Small intestine (tissue), 7 donors: ENCODE measurements around the gene TMTC3. TPM values are rescaled to one million over a fixed set of nuclear protein-coding genes. Genes with fewer than 3 reads are reported as not detected.
"Not testable (repeated sequence)": the region's sequence is repeated elsewhere in the genome, so short reads cannot be mapped to it uniquely, and the experiment has no call there.

ENCODE experiments used
- DNase-seq, 2 donors: peaks; one replicate each; pipeline versions ENCODE4 v3.0.0 to v3.0.0-alpha.2; 2013
- FAIRE-seq: peaks from 2 replicates; lab custom pipeline; 2012; peaks lifted over from hg19 to GRCh38; lab: Jason Lieb, UNC
- H3K27ac ChIP-seq, 3 donors: one replicate each; pipeline ENCODE4 v1.5.1; 2013; ENCODE audit warnings: low read length in 2 of 3, mild to moderate bottlenecking in 2 of 3, control low read depth in 1 of 3, inconsistent platforms in 1 of 3, low read depth in 1 of 3, moderate library complexity in 1 of 3
- H3K27me3 ChIP-seq, 3 donors: one replicate each; pipeline ENCODE4 v1.6.1; 2013; ENCODE audit warnings: low read length in 3 of 3, inconsistent platforms in 1 of 3; ENCODE audit not compliant: control insufficient read depth in 3 of 3, insufficient read depth in 3 of 3
- H3K36me3 ChIP-seq, 3 donors: one replicate each; pipeline ENCODE4 v1.6.1; 2013; ENCODE audit warnings: low read length in 3 of 3, inconsistent platforms in 1 of 3, low read depth in 1 of 3, mild to moderate bottlenecking in 1 of 3, moderate library complexity in 1 of 3; ENCODE audit not compliant: control insufficient read depth in 3 of 3, insufficient read depth in 2 of 3
- H3K4me1 ChIP-seq, 3 donors: one replicate each; pipeline ENCODE4 v1.6.1; 2013; ENCODE audit warnings: low read length in 2 of 3, inconsistent platforms in 1 of 3, low read depth in 1 of 3, mild to moderate bottlenecking in 1 of 3, moderate library complexity in 1 of 3; ENCODE audit not compliant: control insufficient read depth in 3 of 3, insufficient read depth in 2 of 3
- H3K4me3 ChIP-seq, 3 donors: one replicate each; pipeline ENCODE4 v1.5.1; 2013; ENCODE audit warnings: low read length in 3 of 3, control low read depth in 1 of 3, inconsistent platforms in 1 of 3, low read depth in 1 of 3, mild to moderate bottlenecking in 1 of 3, moderate library complexity in 1 of 3
- H3K9me3 ChIP-seq, 2 donors: one replicate each; pipeline ENCODE4 v1.6.1; 2013; ENCODE audit warnings: low read depth in 1 of 2, low read length in 1 of 2; ENCODE audit not compliant: control insufficient read depth in 2 of 2, insufficient read depth in 1 of 2
- WGBS, 3 donors: extraction: QIAGEN DNeasy Blood & Tissue Kit; methylation state at CpG; one replicate each; pipeline ENCODE4 v1.1.7; 2013; 5-methylcytosine and 5-hydroxymethylcytosine counted together
- polyA plus RNA-seq, 4 donors: library from polyadenylated mRNA; stranded (reverse) in 3 of 4; unstranded in 1 of 4; fragments of 200-250 nt in 3 of 4; fragments of 120-200 nt in 1 of 4; gene quantifications; one replicate each; pipeline versions ENCODE4 v1.2.1 to v1.2.3, GENCODE V29; 2013
- donor health status: healthy with polysubstance abuse.
- donor health status: control.
- donor health status: control.
- donor health status: Bipolar disorder and iron deficiency.
- donor health status: healthy.

The TMTC3 gene
- polyA plus RNA-seq, 4 donors, result 1.9 to 15.1 (median 3.3) TPM

- no peak for FAIRE-seq
- H3K27me3 ChIP-seq, result no peaks in the 10 kb centered on the region
- H3K4me1 ChIP-seq, result no peaks in the 10 kb centered on the region
- no peak overlapping the region for H3K4me3 ChIP-seq
- no peaks in the 10 kb centered on the region for H3K9me3 ChIP-seq
- H3K27ac ChIP-seq, result no peak overlapping the region
- WGBS, 3 donors, result 97 to 100% (median 97%) methylated on average over 3 of the region's 3 CpGs
- DNase-seq, result no peak
- H3K36me3 ChIP-seq, result peaks cover 0 to 4% (median 2%) of the 10 kb centered on the region in 3 donors
These were observed 15.0 kb upstream of the TMTC3 start for GRCh38 chr12:88127099-88127498.

- H3K9me3 ChIP-seq, result no peaks in the 10 kb centered on the region
- FAIRE-seq, result no peak
- H3K4me1 ChIP-seq, result no peaks in the 10 kb centered on the region
- WGBS, 3 donors, result 95 to 100% (median 97%) methylated on average over 3 of the region's 3 CpGs
- H3K27ac ChIP-seq, result no peak overlapping the region
- H3K27me3 ChIP-seq, result no peaks in the 10 kb centered on the region
- no peak overlapping the region for H3K4me3 ChIP-seq
- H3K36me3 ChIP-seq, result peaks cover 0 to 4% (median 2%) of the 10 kb centered on the region in 3 donors
- no peak for DNase-seq
These were observed 14.3 kb upstream of the TMTC3 start for GRCh38 chr12:88127855-88128254.

DNA sequence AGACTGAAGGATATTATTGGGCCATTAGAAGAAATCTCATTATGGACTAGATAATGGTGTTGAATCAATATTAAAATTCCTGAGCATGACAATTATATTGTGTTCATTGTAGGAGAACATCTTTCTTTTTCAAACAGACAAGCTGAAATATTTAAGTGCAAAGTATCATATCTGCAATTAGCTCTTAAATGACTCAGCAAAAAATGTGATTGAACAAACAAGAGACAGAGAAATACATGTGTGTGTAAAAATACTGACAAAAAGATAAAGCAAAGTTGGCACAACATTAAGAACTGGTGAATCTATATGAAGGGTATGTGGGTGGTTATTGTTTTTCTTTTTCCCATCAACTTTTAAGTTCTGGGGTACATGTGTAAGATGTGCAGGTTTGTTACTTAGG, 9.7 kb upstream of the TMTC3 start:
- Histone ChIP-seq H3K4me3 (no peak overlapping the region), H3K4me1 (no peaks in the 10 kb centered on the region), H3K9me3 (no peaks in the 10 kb centered on the region), H3K27me3 (no peaks in the 10 kb centered on the region), H3K27ac (no peak overlapping the region), H3K36me3 (peaks cover 0 to 3% (median 3%) of the 10 kb centered on the region in 3 donors)
- peak in 1 of 2 donors; percentile 6 for DNase-seq
- FAIRE-seq, result no peak

DNA sequence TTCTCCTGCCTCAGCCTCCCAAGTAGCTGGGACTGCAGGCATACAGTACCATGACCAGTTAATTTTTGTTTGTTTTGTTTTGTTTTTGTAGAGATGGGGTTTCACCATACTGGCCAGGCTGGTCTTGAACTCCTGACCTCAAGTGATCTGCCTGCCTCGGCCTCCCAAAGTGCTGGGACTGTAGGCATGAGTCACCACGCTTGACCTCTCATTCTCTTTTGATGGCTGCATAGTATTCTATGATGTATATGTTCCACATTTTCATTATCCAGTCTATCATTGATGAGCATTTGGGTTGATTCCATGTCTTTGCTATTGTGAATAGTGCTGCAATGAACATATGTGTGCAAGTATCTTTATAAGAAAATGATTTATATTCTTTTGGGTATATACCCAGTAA, 8.9 kb upstream of the TMTC3 start:
- H3K9me3 ChIP-seq, H3K4me3 ChIP-seq, FAIRE-seq, H3K27me3 ChIP-seq, H3K4me1 ChIP-seq, H3K36me3 ChIP-seq, H3K27ac ChIP-seq, DNase-seq: not testable (repeated sequence)
- WGBS, 3 donors, result 96 to 100% (median 100%) methylated on average over 2 of the region's 2 CpGs

DNA sequence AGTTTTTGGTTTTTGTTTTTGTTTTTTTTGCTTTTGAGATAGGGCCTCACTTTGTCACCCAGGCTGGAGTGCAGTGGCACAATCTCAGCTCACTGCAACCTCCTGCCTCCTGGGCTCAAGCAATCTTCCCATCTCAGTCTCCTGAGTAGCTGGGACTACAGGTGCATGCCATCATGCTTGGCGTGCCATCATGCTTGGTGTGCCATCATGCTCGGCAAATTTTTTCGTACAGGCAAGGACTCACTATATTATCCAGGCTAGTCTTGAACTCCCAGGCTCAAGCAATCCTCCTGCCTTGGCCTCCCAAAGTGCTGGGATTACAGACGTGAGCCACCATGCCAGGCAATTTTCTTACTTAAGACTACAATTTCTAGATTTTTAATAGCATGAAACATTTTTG, 2.4 kb upstream of the TMTC3 start:
- H3K4me1 ChIP-seq, result peaks cover 0 to 11% (median 5%) of the 10 kb centered on the region in 3 donors
- not testable (repeated sequence) for H3K4me3 ChIP-seq, DNase-seq, H3K9me3 ChIP-seq, FAIRE-seq, H3K27ac ChIP-seq, H3K27me3 ChIP-seq, H3K36me3 ChIP-seq
- 96 to 99% (median 97%) methylated on average over 4 of the region's 4 CpGs for WGBS, 3 donors

- peaks cover 2 to 25% (median 6%) of the 10 kb centered on the region in 3 donors for H3K4me1 ChIP-seq
- FAIRE-seq (no peak), DNase-seq (no peak)
- H3K9me3 ChIP-seq, result no peaks in the 10 kb centered on the region
- H3K4me3 ChIP-seq, result peak overlapping the region; percentile 42 to 97 (median 70)
- 2 to 6% (median 5%) methylated on average over 13 of the region's 13 CpGs for WGBS, 3 donors
- H3K27ac ChIP-seq, result peak overlapping the region; percentile 86 to 93 (median 86)
- H3K36me3 ChIP-seq, result peaks cover 0 to 6% (median 3%) of the 10 kb centered on the region in 3 donors
- H3K27me3 ChIP-seq, result no peaks in the 10 kb centered on the region
These were observed 708 bp upstream of the TMTC3 start for GRCh38 chr12:88141425-88141773.

- Histone ChIP-seq H3K27ac (peak overlapping the region; percentile 70 to 93 (median 75)), H3K27me3 (no peaks in the 10 kb centered on the region), H3K4me1 (peaks cover 2 to 25% (median 6%) of the 10 kb centered on the region in 3 donors), H3K9me3 (no peaks in the 10 kb centered on the region), H3K4me3 (peak overlapping the region; percentile 51 to 97 (median 79)), H3K36me3 (peaks cover 0 to 4% (median 0%) of the 10 kb centered on the region in 3 donors)
- FAIRE-seq, result no peak
- WGBS, 3 donors, result 1% methylated on average over 18 of the region's 18 CpGs
- DNase-seq, result peak in 1 of 2 donors; percentile 34
These were observed 494 bp downstream of the TMTC3 start for GRCh38 chr12:88142610-88142991.

DNA sequence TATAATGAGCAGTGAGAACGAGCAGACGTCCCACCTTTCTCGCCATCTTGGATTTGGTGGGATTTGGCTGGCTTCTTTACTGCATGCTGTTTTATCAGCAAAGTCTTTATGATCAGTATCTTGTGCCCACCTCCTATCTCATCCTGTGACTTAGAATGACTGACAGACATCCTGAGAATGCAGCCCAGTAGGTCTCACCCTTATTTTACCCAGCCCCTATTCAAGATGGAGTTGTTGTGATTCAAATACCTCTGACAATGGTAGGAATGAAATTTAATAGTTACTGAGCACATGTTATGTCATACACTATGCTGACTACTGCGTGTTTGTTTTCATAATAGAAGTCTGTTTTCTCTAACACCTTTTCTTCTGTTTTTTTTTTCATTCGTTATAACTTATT, 1.9 kb downstream of the TMTC3 start:
- peak overlapping the region in 1 of 3 donors; percentile 51 for H3K27ac ChIP-seq
- DNase-seq (no peak), FAIRE-seq (no peak)
- WGBS, 3 donors, result 93 to 97% (median 95%) methylated on average over 5 of the region's 5 CpGs
- H3K9me3 ChIP-seq, result no peaks in the 10 kb centered on the region
- peaks cover 2 to 25% (median 6%) of the 10 kb centered on the region in 3 donors for H3K4me1 ChIP-seq
- H3K4me3 ChIP-seq, result no peak overlapping the region
- H3K36me3 ChIP-seq, result peaks cover 0 to 4% (median 1%) of the 10 kb centered on the region in 3 donors
- no peaks in the 10 kb centered on the region for H3K27me3 ChIP-seq
